Activated CD8-positive, alpha-beta T cell treated with anti-CD3 and anti-CD28 coated beads for 36 hours (primary cell): ENCODE measurements around the gene ALX3. TPM values are rescaled to one million over a fixed set of nuclear protein-coding genes. Genes with fewer than 3 reads are reported as not detected.

Source experiments
- ATAC-seq: fragments of 200-7000 bp; cut with Tn5 transposase; one replicate; pipeline ENCODE4 v1.10.0; 2021; ENCODE audit warnings: mild to moderate bottlenecking, moderate library complexity
- CTCF ChIA-PET: fragments of 350-600 bp; sonication (Branson Sonifier 250); formaldehyde crosslinking; loops from one replicate; lab custom pipeline; 2021; ENCODE audit warnings: antibody characterized with exemption; lab: Charles Lee
- POLR2A ChIA-PET: fragments of 350-600 bp; sonication (Branson Sonifier 250); formaldehyde crosslinking; loops from one replicate; lab custom pipeline; 2021; ENCODE audit warnings: antibody characterized with exemption; lab: Charles Lee
- DNase-seq: peaks from one replicate; pipeline ENCODE4 v3.0.0-alpha.2; 2020
- H3K27ac Mint-ChIP-seq: one replicate; pipeline ENCODE4 v1.8.0; 2021; ENCODE audit warnings: mild to moderate bottlenecking, mixed read lengths
- H3K27me3 Mint-ChIP-seq: one replicate; pipeline ENCODE4 v1.8.0; 2021; ENCODE audit warnings: mixed read lengths
- H3K36me3 Mint-ChIP-seq: one replicate; pipeline ENCODE4 v1.8.0; 2021; ENCODE audit warnings: low read depth, mixed read lengths
- H3K4me1 Mint-ChIP-seq: one replicate; pipeline ENCODE4 v1.8.0; 2021; ENCODE audit warnings: low read depth, mixed read lengths
- H3K4me3 Mint-ChIP-seq: one replicate; pipeline ENCODE4 v1.8.0; 2021; ENCODE audit warnings: mild to moderate bottlenecking, moderate library complexity, mixed read lengths
- H3K9me3 Mint-ChIP-seq: one replicate; pipeline ENCODE4 v1.8.0; 2021; ENCODE audit warnings: mixed read lengths
- CTCF ChIP-seq: fragments of 200-600 bp; IDR thresholded peaks from one replicate; pipeline ENCODE4 v1.8.0; 2022; ENCODE audit warnings: antibody characterized with exemption, mild to moderate bottlenecking
- intact Hi-C: fragments of 100-400 bp; cut with micrococcal nuclease; formaldehyde crosslinking; loops from one replicate; pipeline ENCODE4 v1.10.0; 2022
- total RNA-seq, 2 experiments: library from RNA; stranded (reverse); gene quantifications; one replicate each; pipeline ENCODE4 v1.2.3, GENCODE V29; 2021

The ALX3 gene
- total RNA-seq, 2 experiments from 2014 or later: not detected

GRCh38 chr1:110113551-110113950, 43.1 kb upstream of the ALX3 start:
- Mint-ChIP-seq H3K27me3 (peaks cover 16% of the 10 kb centered on the region), H3K4me1 (peaks cover 1% of the 10 kb centered on the region), H3K4me3 (no peak overlapping the region), H3K36me3 (no peaks in the 10 kb centered on the region), H3K27ac (no peak overlapping the region), H3K9me3 (no peaks in the 10 kb centered on the region)
- ChIA-PET POLR2A (no interaction called here), CTCF (interaction anchor here (1.3 to 19.4 kb wide), 3 partner anchors 19 to 60 kb away, joined by 3 to 251 read pairs (median 5); no protein-coding TSS in a partner anchor)
- DNase-seq: no peak
- intact Hi-C loops: no loop called here
- ATAC-seq: no peak
- TF ChIP-seq CTCF: no peak

- intact Hi-C loops: no loop called here
- no peak for DNase-seq
- Mint-ChIP-seq H3K27ac (no peak overlapping the region), H3K36me3 (no peaks in the 10 kb centered on the region), H3K27me3 (peaks cover 16% of the 10 kb centered on the region), H3K9me3 (no peaks in the 10 kb centered on the region), H3K4me1 (no peaks in the 10 kb centered on the region), H3K4me3 (no peak overlapping the region)
- ChIA-PET POLR2A (no interaction called here), CTCF (interaction anchor here (1.3 to 19.4 kb wide), 4 partner anchors 9 to 59 kb away, joined by 3 to 251 read pairs (median 6); no protein-coding TSS in a partner anchor)
- ATAC-seq: no peak
- no peak for TF ChIP-seq CTCF
These were observed 42.2 kb upstream of the ALX3 start for GRCh38 chr1:110112656-110113055.

DNA sequence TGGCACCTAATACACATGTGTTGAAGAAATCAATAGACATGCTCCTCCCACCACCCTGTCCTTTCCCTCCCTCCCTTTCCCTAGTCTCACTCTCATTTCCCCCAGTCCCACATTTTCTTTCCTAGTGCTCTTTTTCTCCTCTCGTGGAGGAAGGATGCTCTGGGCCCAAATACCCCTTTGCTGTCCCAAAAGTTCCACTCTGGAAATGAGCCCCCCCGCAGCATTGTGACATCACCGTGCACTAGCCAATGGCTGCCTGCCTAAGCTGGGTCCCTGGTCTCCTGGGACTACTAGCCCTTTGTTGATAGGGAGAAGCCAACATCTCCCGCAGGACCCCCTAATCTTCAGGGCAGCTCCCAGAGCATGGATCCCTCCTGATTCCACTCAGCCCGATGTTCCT, 41.7 kb upstream of the ALX3 start, which contains the start of gene UBL4B:
Gene UBL4B (plus strand): TSS at position 301 of the 400 bp plus-strand sequence. CDS start 92 bp downstream, at position 393.
- ChIA-PET POLR2A (no interaction called here), CTCF (interaction anchor here (1.6 to 19.4 kb wide), 3 partner anchors 9 to 58 kb away, joined by 4 to 251 read pairs (median 9); no protein-coding TSS in a partner anchor)
- intact Hi-C loops: no loop called here
- Mint-ChIP-seq H3K4me1 (no peaks in the 10 kb centered on the region), H3K9me3 (no peaks in the 10 kb centered on the region), H3K4me3 (no peak within 1 kb of the TSS), H3K36me3 (no peaks in the 10 kb centered on the region), H3K27me3 (peaks cover 16% of the 10 kb centered on the region), H3K27ac (no peak within 1 kb of the TSS)
- ATAC-seq (no peak), DNase-seq (no peak)
- TF ChIP-seq CTCF: no peak

DNA sequence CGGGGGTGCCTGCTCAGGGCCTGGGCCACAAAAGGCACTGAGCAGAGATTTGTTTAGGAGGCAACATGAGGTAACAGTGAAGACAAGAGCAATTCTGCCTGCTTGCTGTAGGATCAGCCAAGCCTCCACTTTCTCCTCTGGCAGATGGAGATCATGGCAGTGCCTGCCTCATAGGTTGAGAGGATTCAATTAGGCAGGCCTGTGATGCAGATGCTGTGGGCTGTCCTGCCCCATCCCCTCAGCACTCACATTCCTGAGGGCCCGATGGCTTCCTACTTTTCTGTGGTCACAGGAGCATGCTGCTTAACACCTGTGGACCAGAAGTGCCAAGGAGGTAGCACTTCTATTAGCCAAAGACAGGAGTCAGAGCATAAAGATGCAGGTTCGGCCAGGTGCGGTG, 40.6 kb upstream of the ALX3 start:
- DNase-seq (no peak), ATAC-seq (no peak)
- Mint-ChIP-seq H3K4me1 (no peaks in the 10 kb centered on the region), H3K36me3 (no peaks in the 10 kb centered on the region), H3K27ac (no peak overlapping the region), H3K4me3 (no peak overlapping the region), H3K27me3 (peaks cover 8% of the 10 kb centered on the region), H3K9me3 (no peaks in the 10 kb centered on the region)
- POLR2A ChIA-PET: no interaction called here
- TF ChIP-seq CTCF: no peak
- CTCF ChIA-PET: interaction anchor here (1.4 to 19.4 kb wide), 2 partner anchors 11 to 57 kb away, joined by 5 to 251 read pairs; no protein-coding TSS in a partner anchor
- intact Hi-C loops: no loop called here

GRCh38 chr1:110107867-110108469, 37.5 kb upstream of the ALX3 start:
- CTCF ChIA-PET: interaction anchor here (1.9 to 19.4 kb wide), 4 partner anchors 8 to 54 kb away, joined by 6 to 251 read pairs (median 59); no protein-coding TSS in a partner anchor
- intact Hi-C loops: loop anchor here (5.0 kb wide), 1 partner anchor 56 kb away; no protein-coding TSS in a partner anchor
- Mint-ChIP-seq H3K4me1 (no peaks in the 10 kb centered on the region), H3K9me3 (no peaks in the 10 kb centered on the region), H3K4me3 (no peak overlapping the region), H3K36me3 (no peaks in the 10 kb centered on the region), H3K27me3 (peaks cover 8% of the 10 kb centered on the region), H3K27ac (no peak overlapping the region)
- DNase-seq (no peak), ATAC-seq (no peak)
- POLR2A ChIA-PET: no interaction called here
- no peak for TF ChIP-seq CTCF
